BLaER1 treated with 17β-estradiol and CSF1 and Interleukin-3, amounts not matched to agents 10 nM and 100 nM (cell line): ENCODE data around the gene UTRN.

Source experiments
- H3K27ac ChIP-seq, 11 experiments: shearing (Covaris generic); formaldehyde crosslinking; 2 replicates each; pipeline ENCODE4 v1.8.1; 2022
- H3K27me3 ChIP-seq, 11 experiments: shearing (Covaris generic); formaldehyde crosslinking; 2 replicates each; pipeline ENCODE4 v1.8.1; 2022
- H3K36me3 ChIP-seq, 11 experiments: shearing (Covaris generic); formaldehyde crosslinking; 2 replicates each; pipeline ENCODE4 v1.8.1; 2022
- H3K4me1 ChIP-seq, 10 experiments: shearing (Covaris generic); formaldehyde crosslinking; 2 replicates each; pipeline ENCODE4 v1.8.1; 2022
- H3K4me2 ChIP-seq, 11 experiments: shearing (Covaris generic); formaldehyde crosslinking; 2 replicates each; pipeline ENCODE4 v1.8.1; 2022
- H3K4me3 ChIP-seq, 10 experiments: shearing (Covaris generic); formaldehyde crosslinking; 2 replicates each; pipeline ENCODE4 v1.8.1; 2022
- H3K9ac ChIP-seq, 11 experiments: shearing (Covaris generic); formaldehyde crosslinking; 2 replicates each; pipeline ENCODE4 v1.8.1; 2022
- H3K9me3 ChIP-seq, 11 experiments: shearing (Covaris generic); formaldehyde crosslinking; replicated peaks in 1 of 11; 2 replicates each; pipeline ENCODE4 v1.8.1; 2022
- H4K20me1 ChIP-seq, 11 experiments: shearing (Covaris generic); formaldehyde crosslinking; 2 replicates each; pipeline ENCODE4 v1.8.1; 2022
- Cebpa-rat ChIP-seq, 11 experiments: shearing (Covaris generic); IDR thresholded peaks; 2 replicates each; pipeline ENCODE4 v1.8.1; 2022

Gene UTRN

GRCh38 chr6:144321839-144322591 is 36.9 kb downstream of the UTRN start:
- H3K9ac ChIP-seq: no peak overlapping the region
- no peak overlapping the region for H3K4me3 ChIP-seq
- TF ChIP-seq Cebpa-rat (IDR thresholded peaks at IDR 0.05): no peak
- no peak overlapping the region for H3K27ac ChIP-seq
- H3K36me3 ChIP-seq: no peaks in the 10 kb centered on the region
- H4K20me1 ChIP-seq: no peaks in the 10 kb centered on the region
- H3K4me2 ChIP-seq: no peak overlapping the region
- H3K4me1 ChIP-seq: no peaks in the 10 kb centered on the region
- no peaks in the 10 kb centered on the region for H3K9me3 ChIP-seq
- H3K27me3 ChIP-seq: no peaks in the 10 kb centered on the region

- no peak for TF ChIP-seq Cebpa-rat (IDR thresholded peaks at IDR 0.05)
- no peaks in the 10 kb centered on the region for H3K27me3 ChIP-seq
- no peak overlapping the region for H3K4me2 ChIP-seq
- H4K20me1 ChIP-seq: 0 out of 22 replicates have a peak, but pooled peaks cover 0 to 5% (median 0%) of the 10 kb centered on the region in 11 experiments
- H3K27ac ChIP-seq: no peak overlapping the region
- no peaks in the 10 kb centered on the region for H3K9me3 ChIP-seq
- H3K4me3 ChIP-seq: no peak overlapping the region
- H3K9ac ChIP-seq: no peak overlapping the region
- H3K4me1 ChIP-seq: no peaks in the 10 kb centered on the region
- no peaks in the 10 kb centered on the region for H3K36me3 ChIP-seq
Observed at GRCh38 chr6:144325232-144325631, 40.1 kb downstream of the UTRN start.

GRCh38 chr6:144326393-144326792 is 41.3 kb downstream of the UTRN start:
- Histone ChIP-seq H3K9ac (no peak overlapping the region), H3K4me1 (no peaks in the 10 kb centered on the region), H3K36me3 (no peaks in the 10 kb centered on the region), H3K4me3 (no peak overlapping the region), H3K4me2 (no peak overlapping the region), H3K9me3 (no peaks in the 10 kb centered on the region), H3K27me3 (no peaks in the 10 kb centered on the region), H3K27ac (no peak overlapping the region), H4K20me1 (0 out of 22 replicates have a peak, but pooled peaks cover 0 to 5% (median 0%) of the 10 kb centered on the region in 11 experiments)
- no peak for TF ChIP-seq Cebpa-rat (IDR thresholded peaks at IDR 0.05)

GRCh38 chr6:144327081-144327480 is 41.9 kb downstream of the UTRN start:
- TF ChIP-seq Cebpa-rat (IDR thresholded peaks at IDR 0.05): no peak
- Histone ChIP-seq H3K9me3 (no peaks in the 10 kb centered on the region), H3K4me2 (no peak overlapping the region), H4K20me1 (0 out of 22 replicates have a peak, but pooled peaks cover 0 to 5% (median 0%) of the 10 kb centered on the region in 11 experiments), H3K9ac (no peak overlapping the region), H3K36me3 (no peaks in the 10 kb centered on the region), H3K27ac (no peak overlapping the region), H3K4me3 (no peak overlapping the region), H3K4me1 (no peaks in the 10 kb centered on the region), H3K27me3 (no peaks in the 10 kb centered on the region)

GRCh38 chr6:144330017-144330987 is 45.2 kb downstream of the UTRN start:
- TF ChIP-seq Cebpa-rat (IDR thresholded peaks at IDR 0.05): no peak
- no peak overlapping the region for H3K4me3 ChIP-seq
- peaks cover 15 to 25% (median 21%) of the 10 kb centered on the region in 10 experiments for H3K4me1 ChIP-seq

GRCh38 chr6:144331491-144331969 is 46.4 kb downstream of the UTRN start:
- Histone ChIP-seq H4K20me1 (0 out of 22 replicates have a peak, but pooled peaks cover 0 to 5% (median 0%) of the 10 kb centered on the region in 11 experiments), H3K27ac (peak overlapping the region in 2 of 11 experiments; percentile 25 to 30; a peak in 2 of 22 replicates), H3K9ac (no peak overlapping the region), H3K27me3 (no peaks in the 10 kb centered on the region), H3K4me1 (peaks cover 25 to 37% (median 34%) of the 10 kb centered on the region in 10 experiments), H3K9me3 (no peaks in the 10 kb centered on the region), H3K36me3 (no peaks in the 10 kb centered on the region), H3K4me2 (no peak overlapping the region), H3K4me3 (no peak overlapping the region)
- TF ChIP-seq Cebpa-rat (IDR thresholded peaks at IDR 0.05): no peak

More at GRCh38 chr6:144330017-144330987, 45.2 kb downstream of the UTRN start:
- H3K4me2 ChIP-seq: no peak overlapping the region
- H3K36me3 ChIP-seq: no peaks in the 10 kb centered on the region
- no peak overlapping the region for H3K9ac ChIP-seq
- 0 out of 22 replicates have a peak, but pooled peaks cover 0 to 5% (median 0%) of the 10 kb centered on the region in 11 experiments for H4K20me1 ChIP-seq
- no peaks in the 10 kb centered on the region for H3K27me3 ChIP-seq
- no peaks in the 10 kb centered on the region for H3K9me3 ChIP-seq
- H3K27ac ChIP-seq: peak overlapping the region in 1 of 11 experiments; percentile 22; a peak in 2 of 22 replicates

GRCh38 chr6:144332177-144332576 is 47.0 kb downstream of the UTRN start:
- no peak overlapping the region for H3K4me2 ChIP-seq
- H3K9ac ChIP-seq: no peak overlapping the region
- H3K9me3 ChIP-seq: no peaks in the 10 kb centered on the region
- H3K27ac ChIP-seq: peak overlapping the region in 1 of 11 experiments; percentile 30; a peak in 1 of 22 replicates
- H3K36me3 ChIP-seq: no peaks in the 10 kb centered on the region
- TF ChIP-seq Cebpa-rat (IDR thresholded peaks at IDR 0.05): no peak
- H3K4me3 ChIP-seq: no peak overlapping the region
- H3K27me3 ChIP-seq: no peaks in the 10 kb centered on the region
- H4K20me1 ChIP-seq: 0 out of 22 replicates have a peak, but pooled peaks cover 0 to 5% (median 0%) of the 10 kb centered on the region in 11 experiments
- H3K4me1 ChIP-seq: peaks cover 25 to 44% (median 40%) of the 10 kb centered on the region in 10 experiments

- Histone ChIP-seq H4K20me1 (0 out of 22 replicates have a peak, but pooled peaks cover 0 to 5% (median 0%) of the 10 kb centered on the region in 11 experiments), H3K27me3 (no peaks in the 10 kb centered on the region), H3K4me2 (peak overlapping the region; percentile 80 to 97 (median 89)), H3K9ac (peak overlapping the region in 9 of 11 experiments; percentile 28 to 75 (median 54); a peak in 15 of 22 replicates), H3K4me3 (peak overlapping the region in 8 of 10 experiments; percentile 14 to 58 (median 32); a peak in 11 of 20 replicates), H3K36me3 (no peaks in the 10 kb centered on the region), H3K4me1 (peaks cover 35 to 60% (median 53%) of the 10 kb centered on the region in 10 experiments), H3K27ac (peak overlapping the region in 9 of 11 experiments; percentile 16 to 87 (median 66); a peak in 16 of 22 replicates), H3K9me3 (no peaks in the 10 kb centered on the region)
- TF ChIP-seq Cebpa-rat (IDR thresholded peaks at IDR 0.05): peak in 8 of 11 experiments; percentile 25 to 95 (median 68); a peak in 10 of 22 replicates
Observed at GRCh38 chr6:144334150-144334708, 49.1 kb downstream of the UTRN start.
